ENCODE results near the gene PTGFRN.

PTGFRN gene

GRCh38 chr1:116904791-116905320 is 4.9 kb upstream of the PTGFRN start:
- Histone ChIP-seq H3K27me3 (replicated peaks; ENCODE audit: control insufficient read depth, insufficient read depth, low read length) (no peaks in the 10 kb centered on the region; the same call in none of the 2 replicates), H3K4me3 (replicated peaks; ENCODE audit: low read depth, low read length) (no peak overlapping the region), H3K36me3 (ENCODE audit: control insufficient read depth, insufficient read depth, low read length) (no peaks in the 10 kb centered on the region)
- DNase-seq (ENCODE audit: extremely low read depth, insufficient read length) = no peak
- TF ChIP-seq, protein P1, sequence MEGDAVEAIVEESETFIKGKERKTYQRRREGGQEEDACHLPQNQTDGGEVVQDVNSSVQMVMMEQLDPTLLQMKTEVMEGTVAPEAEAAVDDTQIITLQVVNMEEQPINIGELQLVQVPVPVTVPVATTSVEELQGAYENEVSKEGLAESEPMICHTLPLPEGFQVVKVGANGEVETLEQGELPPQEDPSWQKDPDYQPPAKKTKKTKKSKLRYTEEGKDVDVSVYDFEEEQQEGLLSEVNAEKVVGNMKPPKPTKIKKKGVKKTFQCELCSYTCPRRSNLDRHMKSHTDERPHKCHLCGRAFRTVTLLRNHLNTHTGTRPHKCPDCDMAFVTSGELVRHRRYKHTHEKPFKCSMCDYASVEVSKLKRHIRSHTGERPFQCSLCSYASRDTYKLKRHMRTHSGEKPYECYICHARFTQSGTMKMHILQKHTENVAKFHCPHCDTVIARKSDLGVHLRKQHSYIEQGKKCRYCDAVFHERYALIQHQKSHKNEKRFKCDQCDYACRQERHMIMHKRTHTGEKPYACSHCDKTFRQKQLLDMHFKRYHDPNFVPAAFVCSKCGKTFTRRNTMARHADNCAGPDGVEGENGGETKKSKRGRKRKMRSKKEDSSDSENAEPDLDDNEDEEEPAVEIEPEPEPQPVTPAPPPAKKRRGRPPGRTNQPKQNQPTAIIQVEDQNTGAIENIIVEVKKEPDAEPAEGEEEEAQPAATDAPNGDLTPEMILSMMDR (IDR thresholded peaks at IDR 0.05; ENCODE audit: insufficient read depth, low read length, poor library complexity, severe bottlenecking) = no peak

DNA sequence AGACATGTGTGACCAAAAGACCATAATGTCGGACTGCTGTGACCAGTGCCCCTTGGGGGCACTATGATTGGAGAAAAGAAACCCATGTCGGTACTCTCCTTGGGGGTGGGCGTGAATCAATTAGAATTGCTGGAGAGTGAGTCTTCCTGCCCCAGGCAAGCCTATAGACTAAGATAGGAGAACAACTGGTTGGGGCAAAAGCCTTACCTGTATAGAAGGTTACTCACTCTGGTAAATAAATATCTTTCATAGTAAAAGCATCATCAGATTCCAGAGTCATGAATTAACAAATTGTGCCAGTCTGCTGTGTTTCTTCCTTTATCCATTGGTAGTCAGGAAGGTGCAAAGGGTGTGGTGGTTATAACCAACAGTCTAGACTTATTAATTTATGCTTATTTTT is 2.9 kb upstream of the PTGFRN start:
- TF ChIP-seq, protein P1 (IDR thresholded peaks at IDR 0.05; ENCODE audit: insufficient read depth, low read length, poor library complexity, severe bottlenecking) = no peak
- Histone ChIP-seq H3K36me3 (ENCODE audit: control insufficient read depth, insufficient read depth, low read length) (no peaks in the 10 kb centered on the region), H3K27me3 (replicated peaks; ENCODE audit: control insufficient read depth, insufficient read depth, low read length) (peaks cover 2% of the 10 kb centered on the region), H3K4me3 (replicated peaks; ENCODE audit: low read depth, low read length) (no peak overlapping the region)
- DNase-seq (ENCODE audit: extremely low read depth, insufficient read length) = no peak

DNA sequence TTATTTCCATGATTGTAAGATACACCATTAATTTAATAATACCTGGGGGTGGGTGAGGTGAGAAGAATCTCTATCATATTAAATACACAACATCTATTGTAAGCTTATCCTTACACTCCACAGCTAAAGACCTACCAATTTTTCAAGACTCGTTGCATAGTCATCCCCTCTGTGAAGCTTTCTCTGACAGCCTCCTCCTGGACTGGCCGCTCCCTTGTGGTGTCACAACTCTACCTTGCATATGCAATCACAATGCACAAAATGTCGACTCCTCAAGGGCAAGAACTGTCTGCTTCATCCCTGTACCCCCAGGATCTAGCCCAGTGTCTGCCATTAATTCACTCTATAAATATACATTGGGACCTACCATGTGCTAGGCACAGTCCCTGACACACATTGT is 2.4 kb upstream of the PTGFRN start:
- Histone ChIP-seq H3K4me3 (replicated peaks; ENCODE audit: low read depth, low read length) (no peak overlapping the region), H3K27me3 (replicated peaks; ENCODE audit: control insufficient read depth, insufficient read depth, low read length) (peaks cover 2% of the 10 kb centered on the region), H3K36me3 (ENCODE audit: control insufficient read depth, insufficient read depth, low read length) (no peaks in the 10 kb centered on the region)
- TF ChIP-seq, protein P1 (IDR thresholded peaks at IDR 0.05; ENCODE audit: insufficient read depth, low read length, poor library complexity, severe bottlenecking) = no peak
- DNase-seq (ENCODE audit: extremely low read depth, insufficient read length) = no peak

DNA sequence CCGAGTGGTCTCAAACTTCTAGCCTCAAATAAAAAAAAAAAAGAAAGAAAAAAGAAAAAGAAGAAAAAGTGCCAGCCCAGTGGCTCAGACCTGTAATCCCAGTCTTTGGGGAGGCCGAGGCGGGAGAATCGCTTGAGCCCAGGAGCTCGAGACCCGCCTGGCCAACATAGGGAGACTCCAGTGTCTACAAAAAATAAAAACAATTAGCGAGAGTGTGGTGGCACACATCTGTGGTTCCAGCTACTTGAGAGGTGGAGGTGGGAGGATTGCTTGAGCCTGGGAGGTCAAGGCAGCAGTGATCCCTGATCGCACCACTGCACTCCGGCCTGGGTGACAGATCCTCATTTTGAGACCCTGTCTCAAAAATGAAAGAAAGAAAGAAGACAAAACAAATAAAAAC is 1.4 kb upstream of the PTGFRN start:
- Histone ChIP-seq H3K27me3 (replicated peaks; ENCODE audit: control insufficient read depth, insufficient read depth, low read length) (peaks cover 2% of the 10 kb centered on the region), H3K4me3 (replicated peaks; ENCODE audit: low read depth, low read length) (no peak overlapping the region), H3K36me3 (ENCODE audit: control insufficient read depth, insufficient read depth, low read length) (no peaks in the 10 kb centered on the region)
- TF ChIP-seq, protein P1 (IDR thresholded peaks at IDR 0.05; ENCODE audit: insufficient read depth, low read length, poor library complexity, severe bottlenecking) = no peak
- DNase-seq (ENCODE audit: extremely low read depth, insufficient read length) = no peak

- no peak overlapping the region for H3K4me3 ChIP-seq (replicated peaks; ENCODE audit: low read depth, low read length)
- peaks cover 2% of the 10 kb centered on the region for H3K27me3 ChIP-seq (replicated peaks; ENCODE audit: control insufficient read depth, insufficient read depth, low read length)
- DNase-seq (ENCODE audit: extremely low read depth, insufficient read length) = no peak
- H3K36me3 ChIP-seq (ENCODE audit: control insufficient read depth, insufficient read depth, low read length) = no peaks in the 10 kb centered on the region
- TF ChIP-seq, protein P1 (IDR thresholded peaks at IDR 0.05; ENCODE audit: insufficient read depth, low read length, poor library complexity, severe bottlenecking) = no peak
Measured at GRCh38 chr1:116908820-116909511, 750 bp upstream of the PTGFRN start.
